NCI-H2227 (cell line): Measurements from ENCODE around the gene KRTAP20-1.

Experiments used
- DNase-seq: peaks from one replicate; lab custom pipeline; 2025; ENCODE audit not compliant: unreplicated experiment; lab: John Stamatoyannopoulos, UW

The KRTAP20-1 gene

DNA sequence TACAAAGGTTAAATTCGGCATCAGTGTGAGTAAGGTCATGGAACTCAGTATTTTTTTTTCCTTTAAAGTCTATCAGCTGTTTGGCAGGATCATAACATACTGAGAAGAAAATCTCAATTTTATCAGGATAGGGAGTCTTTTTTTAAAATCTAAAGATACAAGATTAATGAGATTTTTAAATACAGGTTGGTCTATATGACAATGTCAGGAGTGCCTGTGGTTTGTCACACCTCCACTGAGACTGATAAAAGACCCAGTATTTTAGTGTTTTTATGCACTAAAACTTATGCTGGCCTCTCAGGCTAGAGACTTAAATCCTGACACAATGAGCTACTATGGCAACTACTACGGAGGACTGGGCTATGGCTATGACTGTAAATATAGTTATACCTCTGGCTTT is 26.3 kb downstream of the KRTAP20-1 start, which contains the start of gene KRTAP20-3:
TSS of gene KRTAP20-3 (plus strand) at position 301 of the 400 bp plus-strand sequence.
- DNase-seq = no peak

DNA sequence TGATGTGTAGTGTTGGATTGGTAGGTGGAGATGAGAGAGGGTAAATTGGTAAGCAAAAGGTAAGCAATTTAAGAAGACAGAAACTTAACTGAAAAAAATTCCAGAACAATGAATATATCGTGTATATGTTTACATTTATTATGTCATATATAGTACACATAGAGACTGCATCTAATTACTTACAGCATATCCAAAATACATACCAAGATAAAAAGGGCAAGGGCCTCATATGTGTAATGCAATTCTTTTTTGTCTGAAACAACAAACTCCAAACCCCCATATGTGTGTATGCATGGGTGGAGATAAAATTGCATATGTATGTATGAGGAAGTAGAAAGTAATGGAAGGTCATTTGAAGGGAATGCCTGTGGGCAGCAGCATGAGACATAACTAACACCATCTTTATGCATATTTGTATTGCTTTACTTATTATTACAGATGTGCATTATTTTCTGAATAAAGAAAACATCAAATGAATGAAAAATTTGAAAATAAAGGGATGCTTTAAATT is 30.7 kb downstream of the KRTAP20-1 start:
- no peak for DNase-seq

DNA sequence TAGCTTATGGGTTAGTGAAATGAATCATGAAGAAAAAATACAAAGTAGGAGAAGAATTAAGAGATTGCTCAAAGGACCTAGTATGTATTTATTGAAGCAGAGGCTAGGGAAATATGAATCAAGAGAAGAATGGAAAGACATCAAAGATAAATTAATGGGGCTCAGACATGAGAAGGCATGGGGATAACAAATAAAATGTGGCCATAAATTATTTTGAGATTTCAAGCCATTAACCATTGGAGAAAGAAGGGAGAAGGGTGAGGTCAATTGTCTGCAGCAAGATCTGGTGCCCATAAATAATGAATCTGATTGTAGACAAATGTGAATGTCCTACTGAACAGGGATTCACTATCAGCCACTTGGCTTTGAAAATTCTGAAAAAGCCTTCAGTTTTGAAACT is 36.7 kb downstream of the KRTAP20-1 start:
- DNase-seq = no peak
